Measurements from ENCODE around the gene IL1R1.

GRCh38 chr2:102181376-102181775 is 38.8 kb downstream of the IL1R1 start:
- TF ChIP-seq POLR2A (IDR thresholded peaks at IDR 0.05) (no peak), POLR2AphosphoS5 (IDR thresholded peaks at IDR 0.05; ENCODE audit: insufficient read depth in 1 of 2, low read depth in 1 of 2) (no peak), CTCF (IDR thresholded peaks at IDR 0.05) (no peak)
